22Rv1 (cell line): ENCODE results near the gene ZNF112.

Experiments used
- ZFX ChIP-seq: fragments of 450-650 bp; IDR thresholded peaks from 2 replicates; pipeline ENCODE4 v1.6.1; 2017; ENCODE audit warnings: antibody characterized with exemption, borderline replicate concordance
- TF ChIP-seq, protein P1 (sequence below): fragments of 450-650 bp; IDR thresholded peaks from 2 replicates; pipeline ENCODE4 v1.5.1; 2017; ENCODE audit warnings: mild to moderate bottlenecking

DNA sequence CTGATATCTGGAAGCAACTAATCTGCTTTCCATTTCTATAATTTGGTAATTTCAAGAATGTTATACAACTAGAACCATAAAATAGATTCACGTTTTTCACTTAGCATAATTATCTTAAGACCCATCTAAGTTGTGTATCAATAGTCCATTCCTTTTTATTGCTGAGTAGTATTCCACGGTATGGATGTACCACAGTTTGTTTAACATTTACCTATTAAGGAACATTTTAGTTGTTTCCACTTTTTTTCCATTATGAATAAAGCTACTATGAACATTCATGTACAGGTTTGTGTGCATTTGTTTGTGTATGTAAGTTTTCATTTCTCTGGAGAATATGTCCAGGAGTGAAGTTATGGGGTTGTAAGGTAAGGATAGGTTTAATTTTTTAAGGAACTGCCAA lies 18.3 kb upstream of the ZNF112 start:
- TF ChIP-seq, protein P1, sequence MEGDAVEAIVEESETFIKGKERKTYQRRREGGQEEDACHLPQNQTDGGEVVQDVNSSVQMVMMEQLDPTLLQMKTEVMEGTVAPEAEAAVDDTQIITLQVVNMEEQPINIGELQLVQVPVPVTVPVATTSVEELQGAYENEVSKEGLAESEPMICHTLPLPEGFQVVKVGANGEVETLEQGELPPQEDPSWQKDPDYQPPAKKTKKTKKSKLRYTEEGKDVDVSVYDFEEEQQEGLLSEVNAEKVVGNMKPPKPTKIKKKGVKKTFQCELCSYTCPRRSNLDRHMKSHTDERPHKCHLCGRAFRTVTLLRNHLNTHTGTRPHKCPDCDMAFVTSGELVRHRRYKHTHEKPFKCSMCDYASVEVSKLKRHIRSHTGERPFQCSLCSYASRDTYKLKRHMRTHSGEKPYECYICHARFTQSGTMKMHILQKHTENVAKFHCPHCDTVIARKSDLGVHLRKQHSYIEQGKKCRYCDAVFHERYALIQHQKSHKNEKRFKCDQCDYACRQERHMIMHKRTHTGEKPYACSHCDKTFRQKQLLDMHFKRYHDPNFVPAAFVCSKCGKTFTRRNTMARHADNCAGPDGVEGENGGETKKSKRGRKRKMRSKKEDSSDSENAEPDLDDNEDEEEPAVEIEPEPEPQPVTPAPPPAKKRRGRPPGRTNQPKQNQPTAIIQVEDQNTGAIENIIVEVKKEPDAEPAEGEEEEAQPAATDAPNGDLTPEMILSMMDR = no peak
- no peak for TF ChIP-seq ZFX
